A549 treated with AZD9567 at 1 μM for 4 hours (cell line): ENCODE results near the gene CD7. TPM values are rescaled to one million over a fixed set of nuclear protein-coding genes. Genes with fewer than 3 reads are reported as not detected.

Source experiments
- total RNA-seq: library from RNA; stranded (reverse); fragments of 200-300 nt; extraction: Qiagen RNA extraction; gene quantifications from 5 replicates; pipeline ENCODE4 v1.2.3, GENCODE V29; 2022; ENCODE audit not compliant: insufficient read depth

The CD7 gene
- total RNA-seq: 0.12 to 2.2 TPM (median 0.16 TPM) in 3 of 5 replicates, not detected in the others

DNA sequence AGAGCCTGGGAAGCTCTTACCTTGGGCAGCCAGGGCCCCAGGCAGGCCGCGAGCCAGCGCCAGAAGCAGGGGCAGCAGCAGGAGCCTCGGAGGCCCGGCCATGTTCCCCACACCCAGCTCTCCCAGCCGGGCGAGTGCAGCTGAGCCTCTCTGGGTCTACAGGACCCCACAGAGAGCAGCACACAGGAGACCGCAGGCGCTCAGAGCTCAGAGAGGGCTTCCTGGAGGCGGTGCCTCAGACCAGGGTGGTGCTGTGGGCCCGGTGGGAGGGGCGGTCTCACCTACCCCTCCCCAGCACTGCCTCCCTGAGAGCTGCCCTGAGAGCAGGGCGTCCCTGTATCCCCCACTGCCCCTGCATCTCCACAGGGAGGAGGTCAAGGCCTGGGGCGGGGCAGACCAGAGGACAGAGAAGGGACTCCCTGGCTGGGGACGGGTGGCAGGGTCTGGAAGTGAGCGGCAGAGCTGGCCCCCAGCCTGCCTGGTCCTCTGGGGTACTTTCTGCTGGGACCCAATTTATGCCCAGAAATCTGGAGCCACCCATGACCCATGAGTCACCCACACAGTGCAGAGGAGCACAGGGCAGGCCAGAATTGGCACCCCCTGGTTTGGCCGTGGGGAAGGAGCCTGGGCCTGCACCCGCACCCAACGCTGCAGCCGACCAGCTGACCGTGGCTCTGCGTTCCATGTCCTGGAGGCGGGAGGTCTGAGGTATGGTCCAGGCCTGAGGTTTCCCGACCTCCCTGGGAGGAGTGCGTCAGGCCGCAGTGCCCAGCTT, at the start of gene CD7:
Gene CD7, minus strand, starts transcription at position 215 of the 775 bp plus-strand sequence. Its CDS starts 113 bp downstream, at position 102.

DNA sequence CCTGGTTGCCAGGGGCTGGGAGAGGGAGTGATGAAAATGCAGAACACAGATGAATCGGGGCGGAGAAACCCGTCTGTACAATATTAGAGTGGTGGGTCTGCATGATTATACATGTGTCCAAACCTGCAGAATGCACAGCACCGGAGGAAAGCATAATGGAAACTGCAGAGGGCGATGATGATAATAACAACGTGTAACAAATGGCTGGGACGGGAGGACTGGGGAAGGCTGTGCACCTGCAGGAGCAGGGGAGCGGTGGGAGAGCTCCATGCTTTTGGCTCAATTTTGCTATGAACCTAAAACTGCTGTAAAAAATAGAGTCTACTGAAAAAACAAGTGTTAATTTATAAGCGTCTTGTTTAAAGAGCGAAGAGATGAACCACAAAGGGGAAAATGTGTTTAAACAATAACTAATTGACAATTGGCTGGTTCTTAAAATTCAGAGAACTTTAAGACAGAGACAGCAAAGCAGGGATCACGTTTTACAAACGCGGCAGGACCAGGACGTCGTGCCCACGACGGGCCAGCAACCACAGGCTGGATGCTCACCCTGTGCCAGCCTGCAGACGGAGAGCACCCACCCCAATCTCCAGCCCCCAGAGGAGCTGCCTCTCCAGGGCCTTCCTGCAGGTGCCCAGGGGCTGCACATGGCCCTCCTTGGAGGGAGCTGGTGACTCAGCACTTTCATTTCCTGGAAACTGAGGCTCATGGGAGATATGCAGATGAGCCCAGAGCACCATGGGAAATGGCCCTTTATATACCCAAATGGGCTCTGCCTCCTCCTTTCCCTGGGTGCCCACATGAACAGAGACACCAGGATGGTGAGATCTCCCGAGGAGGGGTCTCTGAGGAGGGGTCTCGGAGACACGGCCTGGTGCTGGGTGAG, 41.3 kb upstream of the CD7 start, which contains the start of gene TEX19:
Gene TEX19, plus strand, starts transcription at position 783 of the 886 bp plus-strand sequence. CDS start 2,904 bp downstream, outside the sequence.

GRCh38 chr17:82333279-82334171, 16.1 kb upstream of the CD7 start, which contains the start of gene SECTM1:
Gene SECTM1 (minus strand): TSS chr17:82333766. CDS start chr17:82327240, 6,526 bp downstream.

GRCh38 chr17:82273327-82274133, 43.9 kb downstream of the CD7 start, which contains the start of gene CSNK1D:
Gene CSNK1D (minus strand): TSS chr17:82273700. CDS start chr17:82273381, 319 bp downstream.

Other genes starting within 250 kb of the CD7 start
- gene FASN, start 219.4 kb downstream of the CD7 start, total RNA-seq: 91.1 to 158 TPM (median 149 TPM) in 5 replicates
- gene CCDC57, start 104.8 kb downstream of the CD7 start, total RNA-seq: 8.8 to 30.2 TPM (median 26.3 TPM) in 5 replicates
- 104 to 159 TPM (median 147 TPM) in 5 replicates for gene SLC16A3, start 88.6 kb downstream of the CD7 start, total RNA-seq
- 169 to 215 TPM (median 206 TPM) in 5 replicates for gene CSNK1D, start 43.9 kb downstream of the CD7 start, total RNA-seq
- 1.6 to 6.3 TPM (median 2.3 TPM) in 5 replicates for gene SECTM1, start 16.2 kb upstream of the CD7 start, total RNA-seq
- 0.45 to 0.56 TPM (median 0.49 TPM) in 4 of 5 replicates, not detected in the other for gene TEX19, start 41.6 kb upstream of the CD7 start, total RNA-seq
- 0.06 TPM in 1 of 5 replicates, not detected in the others for gene UTS2R, start 54.2 kb upstream of the CD7 start, total RNA-seq
- gene HEXD, start 100.7 kb upstream of the CD7 start, total RNA-seq: 16.0 to 19.8 TPM (median 17.8 TPM) in 5 replicates
- 22.5 to 31.7 TPM (median 25.0 TPM) in 5 replicates for gene OGFOD3, start 101.0 kb upstream of the CD7 start, total RNA-seq
- 55.8 to 63.4 TPM (median 61.0 TPM) in 5 replicates for gene CYBC1, start 133.1 kb upstream of the CD7 start, total RNA-seq
- 46.2 to 60.1 TPM (median 53.6 TPM) in 5 replicates for gene NARF, start 141.1 kb upstream of the CD7 start, total RNA-seq
- 48.6 to 60.7 TPM (median 56.4 TPM) in 5 replicates for gene FOXK2, start 202.1 kb upstream of the CD7 start, total RNA-seq